ENCODE data around the gene FTCD. TPM values are rescaled to one million over a fixed set of nuclear protein-coding genes. Genes with fewer than 3 reads are reported as not detected.

Gene FTCD
- polyA plus RNA-seq, 3 donors, result not detected

DNA sequence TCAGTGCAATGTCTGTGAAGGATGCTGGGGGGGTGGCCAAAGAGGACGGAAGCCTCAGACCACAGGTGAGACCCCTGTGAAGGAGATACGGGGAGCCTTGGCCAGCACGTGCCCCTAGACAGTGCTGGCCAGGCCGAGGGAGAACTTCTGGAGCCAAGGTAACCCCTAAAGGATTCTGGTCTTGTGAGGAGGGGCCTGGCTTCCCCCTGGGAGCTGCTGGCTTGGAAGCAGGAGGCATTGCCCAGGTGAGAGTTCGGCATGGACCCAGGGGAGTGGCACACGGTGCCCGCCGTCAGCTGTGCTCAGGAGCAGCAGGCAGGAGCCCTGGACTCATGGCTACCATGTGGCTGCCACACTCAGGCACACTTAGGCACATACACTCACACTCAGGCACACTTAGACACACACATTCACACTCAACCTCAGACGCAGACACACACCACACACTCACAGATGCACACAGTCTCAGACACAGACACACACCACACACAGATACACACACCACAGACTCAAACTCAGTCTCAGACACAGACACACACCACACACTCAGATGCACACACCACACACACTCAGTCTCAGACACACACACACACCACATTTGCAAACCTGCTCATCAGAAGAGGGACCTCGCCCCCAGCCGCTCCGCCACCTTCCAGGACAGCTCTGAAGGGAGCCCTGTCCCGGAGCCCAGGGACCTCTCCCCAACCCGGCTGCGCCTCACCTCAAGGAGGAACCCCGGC is 58.6 kb downstream of the FTCD start:
- intact Hi-C loops (cut with micrococcal nuclease), result no loop called here
- no peak overlapping the region for H3K27ac ChIP-seq (ENCODE audit: low read depth in 1 of 2, low read length in 2 of 2)
- no peak overlapping the region for H3K27ac Mint-ChIP-seq
- H4K20me1 ChIP-seq (ENCODE audit: insufficient read depth, low read length), result no peaks in the 10 kb centered on the region
- TF ChIP-seq, protein P1, sequence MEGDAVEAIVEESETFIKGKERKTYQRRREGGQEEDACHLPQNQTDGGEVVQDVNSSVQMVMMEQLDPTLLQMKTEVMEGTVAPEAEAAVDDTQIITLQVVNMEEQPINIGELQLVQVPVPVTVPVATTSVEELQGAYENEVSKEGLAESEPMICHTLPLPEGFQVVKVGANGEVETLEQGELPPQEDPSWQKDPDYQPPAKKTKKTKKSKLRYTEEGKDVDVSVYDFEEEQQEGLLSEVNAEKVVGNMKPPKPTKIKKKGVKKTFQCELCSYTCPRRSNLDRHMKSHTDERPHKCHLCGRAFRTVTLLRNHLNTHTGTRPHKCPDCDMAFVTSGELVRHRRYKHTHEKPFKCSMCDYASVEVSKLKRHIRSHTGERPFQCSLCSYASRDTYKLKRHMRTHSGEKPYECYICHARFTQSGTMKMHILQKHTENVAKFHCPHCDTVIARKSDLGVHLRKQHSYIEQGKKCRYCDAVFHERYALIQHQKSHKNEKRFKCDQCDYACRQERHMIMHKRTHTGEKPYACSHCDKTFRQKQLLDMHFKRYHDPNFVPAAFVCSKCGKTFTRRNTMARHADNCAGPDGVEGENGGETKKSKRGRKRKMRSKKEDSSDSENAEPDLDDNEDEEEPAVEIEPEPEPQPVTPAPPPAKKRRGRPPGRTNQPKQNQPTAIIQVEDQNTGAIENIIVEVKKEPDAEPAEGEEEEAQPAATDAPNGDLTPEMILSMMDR (IDR thresholded peaks at IDR 0.05), result no peak
- H3K9me3 Mint-ChIP-seq, result peaks cover 0 to 18% (median 10%) of the 10 kb centered on the region in 7 donors
- no peak overlapping the region for H2AFZ ChIP-seq (ENCODE audit: insufficient read depth, low read depth, low read length, poor library complexity, severe bottlenecking)
- DNase-seq, result peak in 1 of 3 donors; percentile 1
- H3K27me3 Mint-ChIP-seq (ENCODE audit: low read depth in 3 of 3), result peaks cover 40 to 51% (median 43%) of the 10 kb centered on the region in 3 donors
- WGBS (ENCODE audit: insufficient coverage), result 96% methylated on average over 10 of the region's 16 CpGs
- H3K9me3 ChIP-seq (replicated peaks in 1 of 2; ENCODE audit: control insufficient read depth in 1 of 2, insufficient read depth in 1 of 2, low read length in 2 of 2), result peaks cover 0 to 5% of the 10 kb centered on the region in 2 donors
- no peaks in the 10 kb centered on the region for H3K36me3 ChIP-seq (replicated peaks in 1 of 2; ENCODE audit: control insufficient read depth in 1 of 2, insufficient read depth in 2 of 2, low read length in 2 of 2)
- no peaks in the 10 kb centered on the region for H3K36me3 Mint-ChIP-seq
- H3K27me3 ChIP-seq (ENCODE audit: control insufficient read depth in 2 of 2, insufficient read depth in 2 of 2, low read length in 2 of 2), result peaks cover 11 to 43% of the 10 kb centered on the region in 2 donors
- H3K4me3 ChIP-seq (replicated peaks in 1 of 3; ENCODE audit: low read depth in 2 of 3, low read length in 3 of 3), result no peak overlapping the region
- no peaks in the 10 kb centered on the region for H3K79me2 ChIP-seq (ENCODE audit: insufficient read depth, low read length)
- no peak overlapping the region for H3K4me2 ChIP-seq (replicated peaks; ENCODE audit: extremely low read depth, low read length, poor library complexity, severe bottlenecking)
- peak overlapping the region in 1 of 2 donors; percentile 65 for H3K4me3 Mint-ChIP-seq
- no peak overlapping the region for H3K9ac ChIP-seq (ENCODE audit: insufficient read depth, low read length, poor library complexity, severe bottlenecking)
- H3K4me1 Mint-ChIP-seq, result no peaks in the 10 kb centered on the region
- no peaks in the 10 kb centered on the region for H3K4me1 ChIP-seq (ENCODE audit: control insufficient read depth in 1 of 2, insufficient read depth in 2 of 2, low read length in 2 of 2)

DNA sequence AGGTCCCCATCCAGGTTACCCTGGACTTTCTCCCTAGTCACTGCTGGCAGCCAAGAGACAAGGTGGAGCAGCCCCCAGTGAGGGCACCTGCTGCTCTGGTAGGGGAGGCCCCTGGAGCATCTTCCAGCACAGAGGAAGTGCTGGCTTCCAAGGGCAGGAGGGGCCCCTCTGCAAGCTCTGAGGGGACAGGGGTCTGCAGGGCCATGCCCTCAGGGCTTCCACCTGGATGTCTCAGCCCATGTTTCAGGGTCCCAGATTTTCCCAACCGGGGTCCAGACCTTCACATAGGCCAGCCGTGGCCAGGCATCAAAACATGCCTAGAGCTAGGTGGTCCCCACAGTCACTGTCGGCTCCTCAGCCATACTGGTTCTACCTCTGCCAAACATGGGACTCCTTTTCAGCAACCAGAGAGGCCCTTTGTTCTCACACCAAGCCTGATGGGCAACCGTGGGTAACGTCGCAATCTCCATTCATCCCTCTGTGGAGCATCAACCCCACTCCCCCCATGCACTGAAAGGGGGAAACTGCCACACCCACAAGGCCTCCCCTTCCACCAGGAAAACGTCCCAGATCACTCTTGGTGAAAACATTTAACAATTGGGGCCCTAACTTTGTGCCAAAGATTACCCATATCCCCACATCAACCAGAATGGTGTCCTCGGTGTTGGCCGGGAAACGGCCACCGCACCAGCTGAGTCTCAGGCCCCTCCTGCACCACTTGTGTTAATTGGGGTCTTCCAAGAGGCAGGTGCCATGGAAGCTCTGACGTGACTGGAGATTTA is 59.4 kb downstream of the FTCD start:
- WGBS (ENCODE audit: insufficient coverage), result 92% methylated on average over 11 of the region's 12 CpGs
- H3K9me3 Mint-ChIP-seq, result peaks cover 3 to 20% (median 12%) of the 10 kb centered on the region in 7 donors
- Histone ChIP-seq H3K4me1 (ENCODE audit: control insufficient read depth in 1 of 2, insufficient read depth in 2 of 2, low read length in 2 of 2) (no peaks in the 10 kb centered on the region), H3K4me3 (replicated peaks in 1 of 3; ENCODE audit: low read depth in 2 of 3, low read length in 3 of 3) (no peak overlapping the region), H3K27ac (ENCODE audit: low read depth in 1 of 2, low read length in 2 of 2) (no peak overlapping the region), H3K9me3 (replicated peaks in 1 of 2; ENCODE audit: control insufficient read depth in 1 of 2, insufficient read depth in 1 of 2, low read length in 2 of 2) (peaks cover 0 to 8% of the 10 kb centered on the region in 2 donors), H3K4me2 (replicated peaks; ENCODE audit: extremely low read depth, low read length, poor library complexity, severe bottlenecking) (no peak overlapping the region), H3K9ac (ENCODE audit: insufficient read depth, low read length, poor library complexity, severe bottlenecking) (no peak overlapping the region), H4K20me1 (ENCODE audit: insufficient read depth, low read length) (no peaks in the 10 kb centered on the region), H2AFZ (ENCODE audit: insufficient read depth, low read depth, low read length, poor library complexity, severe bottlenecking) (no peak overlapping the region), H3K27me3 (ENCODE audit: control insufficient read depth in 2 of 2, insufficient read depth in 2 of 2, low read length in 2 of 2) (peaks cover 8 to 36% of the 10 kb centered on the region in 2 donors), H3K36me3 (replicated peaks in 1 of 2; ENCODE audit: control insufficient read depth in 1 of 2, insufficient read depth in 2 of 2, low read length in 2 of 2) (no peaks in the 10 kb centered on the region), H3K79me2 (ENCODE audit: insufficient read depth, low read length) (no peaks in the 10 kb centered on the region)
- intact Hi-C loops (cut with micrococcal nuclease), result no loop called here
- peak overlapping the region in 1 of 2 donors; percentile 65 for H3K4me3 Mint-ChIP-seq
- peaks cover 36 to 44% (median 37%) of the 10 kb centered on the region in 3 donors for H3K27me3 Mint-ChIP-seq (ENCODE audit: low read depth in 3 of 3)
- TF ChIP-seq, protein P1 (IDR thresholded peaks at IDR 0.05), result no peak
- H3K36me3 Mint-ChIP-seq, result no peaks in the 10 kb centered on the region
- no peak overlapping the region for H3K27ac Mint-ChIP-seq
- H3K4me1 Mint-ChIP-seq, result no peaks in the 10 kb centered on the region
- DNase-seq, result peak in 1 of 3 donors; percentile 1

Data from CD14-positive monocyte (primary cell).